ENCODE data around the gene SORBS1. TPM values are rescaled to one million over a fixed set of nuclear protein-coding genes. Genes with fewer than 3 reads are reported as not detected.

The SORBS1 gene
- total RNA-seq, 2 donors from 2014 or later = 56.8 to 79.1 TPM

- DNase-seq = no peak
- intact Hi-C loops (cut with DNase I) = no loop called here
- H3K36me3 ChIP-seq (replicated peaks in 1 of 2; ENCODE audit: insufficient read depth in 1 of 2, low read depth in 2 of 2) = no peaks in the 10 kb centered on the region
- no peaks in the 10 kb centered on the region for H3K9me3 ChIP-seq
- WGBS, 2 donors = 83% methylated on average over 1 of the region's 1 CpG
- H3K4me3 ChIP-seq = no peak overlapping the region
- H3K4me1 ChIP-seq = peaks cover 45% of the 10 kb centered on the region
- H3K27me3 ChIP-seq = no peaks in the 10 kb centered on the region
- TF ChIP-seq, protein P1, sequence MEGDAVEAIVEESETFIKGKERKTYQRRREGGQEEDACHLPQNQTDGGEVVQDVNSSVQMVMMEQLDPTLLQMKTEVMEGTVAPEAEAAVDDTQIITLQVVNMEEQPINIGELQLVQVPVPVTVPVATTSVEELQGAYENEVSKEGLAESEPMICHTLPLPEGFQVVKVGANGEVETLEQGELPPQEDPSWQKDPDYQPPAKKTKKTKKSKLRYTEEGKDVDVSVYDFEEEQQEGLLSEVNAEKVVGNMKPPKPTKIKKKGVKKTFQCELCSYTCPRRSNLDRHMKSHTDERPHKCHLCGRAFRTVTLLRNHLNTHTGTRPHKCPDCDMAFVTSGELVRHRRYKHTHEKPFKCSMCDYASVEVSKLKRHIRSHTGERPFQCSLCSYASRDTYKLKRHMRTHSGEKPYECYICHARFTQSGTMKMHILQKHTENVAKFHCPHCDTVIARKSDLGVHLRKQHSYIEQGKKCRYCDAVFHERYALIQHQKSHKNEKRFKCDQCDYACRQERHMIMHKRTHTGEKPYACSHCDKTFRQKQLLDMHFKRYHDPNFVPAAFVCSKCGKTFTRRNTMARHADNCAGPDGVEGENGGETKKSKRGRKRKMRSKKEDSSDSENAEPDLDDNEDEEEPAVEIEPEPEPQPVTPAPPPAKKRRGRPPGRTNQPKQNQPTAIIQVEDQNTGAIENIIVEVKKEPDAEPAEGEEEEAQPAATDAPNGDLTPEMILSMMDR (IDR thresholded peaks at IDR 0.05) = no peak
- peak; percentile 21 for ATAC-seq
- peak overlapping the region in 2 of 4 donors; percentile 29 to 54 for H3K27ac ChIP-seq
Measured at GRCh38 chr10:95275726-95276366, 285.3 kb downstream of the SORBS1 start.

DNA sequence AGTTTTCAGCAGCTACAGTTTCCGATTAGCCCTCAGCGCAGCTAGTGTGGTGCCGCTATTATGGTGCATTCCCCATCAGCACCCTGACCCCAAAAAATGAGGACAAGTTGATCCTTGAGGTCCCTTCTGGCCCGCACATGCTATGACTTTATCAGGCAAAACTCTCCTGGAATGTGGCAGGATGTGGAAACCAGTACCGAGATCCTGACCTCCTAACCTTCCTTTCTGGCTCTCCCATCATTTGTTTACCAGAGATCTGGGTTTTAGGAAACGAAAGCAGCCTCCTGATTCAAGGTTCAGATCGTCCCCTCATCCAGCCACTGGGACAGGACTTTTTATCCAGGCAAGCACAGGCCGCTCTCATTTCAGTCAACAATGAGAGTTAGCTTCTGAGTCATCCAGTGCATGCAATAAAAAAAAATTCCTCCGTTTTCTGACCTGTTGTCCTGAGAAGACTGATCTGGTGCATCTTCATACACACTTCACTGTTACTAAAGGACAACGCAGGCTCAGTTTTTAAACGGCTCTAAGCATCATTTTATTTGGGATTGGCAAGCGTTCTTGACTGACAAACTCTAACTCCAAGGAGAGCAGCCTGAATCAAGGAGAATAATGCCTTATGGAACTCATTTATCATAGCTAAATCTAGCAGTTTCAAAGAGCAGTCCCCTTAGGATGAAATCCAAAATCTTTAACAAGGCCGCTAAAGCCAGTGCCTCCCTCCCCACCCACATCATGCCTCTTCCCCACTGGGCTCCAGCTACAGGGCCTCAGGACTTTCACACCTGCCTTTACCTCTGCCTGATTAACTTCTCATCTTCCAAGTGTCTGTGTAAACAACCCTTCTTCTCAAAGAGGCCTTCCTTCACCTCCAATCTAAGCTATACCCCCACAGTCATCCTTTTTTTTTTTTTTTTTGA lies 287.5 kb downstream of the SORBS1 start:
- Histone ChIP-seq H3K36me3 (replicated peaks in 1 of 2; ENCODE audit: insufficient read depth in 1 of 2, low read depth in 2 of 2) (no peaks in the 10 kb centered on the region), H3K27me3 (no peaks in the 10 kb centered on the region), H3K9me3 (no peaks in the 10 kb centered on the region), H3K4me3 (no peak overlapping the region), H3K4me1 (peaks cover 49% of the 10 kb centered on the region), H3K27ac (peak overlapping the region; percentile 19 to 65 (median 42))
- TF ChIP-seq POLR2A (IDR thresholded peaks at IDR 0.05) = no peak
- TF ChIP-seq, protein P1 (IDR thresholded peaks at IDR 0.05) = no peak
- intact Hi-C loops (cut with DNase I) = no loop called here
- ATAC-seq (peak; percentile 63), DNase-seq (peak in 2 of 4 donors; percentile 52 to 65)
- WGBS, 2 donors = 68 to 71% methylated on average over 13 of the region's 13 CpGs

GRCh38 chr10:95268438-95268837 lies 292.7 kb downstream of the SORBS1 start:
- TF ChIP-seq, protein P1 (IDR thresholded peaks at IDR 0.05) = no peak
- no peak for TF ChIP-seq POLR2A (IDR thresholded peaks at IDR 0.05)
- peak in 3 of 4 donors; percentile 26 to 47 (median 35) for DNase-seq
- WGBS, 2 donors = 70 to 78% methylated on average over 12 of the region's 12 CpGs
- no peaks in the 10 kb centered on the region for H3K27me3 ChIP-seq
- peak; percentile 8 for ATAC-seq
- intact Hi-C loops (cut with DNase I) = no loop called here
- peaks cover 0 to under 1% of the 10 kb centered on the region in 2 donors for H3K36me3 ChIP-seq (replicated peaks in 1 of 2; ENCODE audit: insufficient read depth in 1 of 2, low read depth in 2 of 2)
- peak overlapping the region; percentile 25 to 78 (median 60) for H3K27ac ChIP-seq
- H3K9me3 ChIP-seq = no peaks in the 10 kb centered on the region
- H3K4me3 ChIP-seq = no peak overlapping the region
- H3K4me1 ChIP-seq = peaks cover 47% of the 10 kb centered on the region

GRCh38 chr10:95267251-95267650 lies 293.9 kb downstream of the SORBS1 start:
- H3K36me3 ChIP-seq (replicated peaks in 1 of 2; ENCODE audit: insufficient read depth in 1 of 2, low read depth in 2 of 2) = peaks cover 1 to 3% of the 10 kb centered on the region in 2 donors
- H3K4me1 ChIP-seq = peaks cover 40% of the 10 kb centered on the region
- DNase-seq (no peak), ATAC-seq (no peak)
- 87 to 89% methylated on average over 3 of the region's 3 CpGs for WGBS, 2 donors
- TF ChIP-seq, protein P1 (IDR thresholded peaks at IDR 0.05) = no peak
- TF ChIP-seq POLR2A (IDR thresholded peaks at IDR 0.05) = no peak
- H3K27me3 ChIP-seq = no peaks in the 10 kb centered on the region
- H3K27ac ChIP-seq = peak overlapping the region in 3 of 4 donors; percentile 35 to 91 (median 78)
- intact Hi-C loops (cut with DNase I) = no loop called here
- no peak overlapping the region for H3K4me3 ChIP-seq
- no peaks in the 10 kb centered on the region for H3K9me3 ChIP-seq

All from body of pancreas (tissue), 4 donors.